ENCODE measurements around the gene GPR153.

The GPR153 gene

DNA sequence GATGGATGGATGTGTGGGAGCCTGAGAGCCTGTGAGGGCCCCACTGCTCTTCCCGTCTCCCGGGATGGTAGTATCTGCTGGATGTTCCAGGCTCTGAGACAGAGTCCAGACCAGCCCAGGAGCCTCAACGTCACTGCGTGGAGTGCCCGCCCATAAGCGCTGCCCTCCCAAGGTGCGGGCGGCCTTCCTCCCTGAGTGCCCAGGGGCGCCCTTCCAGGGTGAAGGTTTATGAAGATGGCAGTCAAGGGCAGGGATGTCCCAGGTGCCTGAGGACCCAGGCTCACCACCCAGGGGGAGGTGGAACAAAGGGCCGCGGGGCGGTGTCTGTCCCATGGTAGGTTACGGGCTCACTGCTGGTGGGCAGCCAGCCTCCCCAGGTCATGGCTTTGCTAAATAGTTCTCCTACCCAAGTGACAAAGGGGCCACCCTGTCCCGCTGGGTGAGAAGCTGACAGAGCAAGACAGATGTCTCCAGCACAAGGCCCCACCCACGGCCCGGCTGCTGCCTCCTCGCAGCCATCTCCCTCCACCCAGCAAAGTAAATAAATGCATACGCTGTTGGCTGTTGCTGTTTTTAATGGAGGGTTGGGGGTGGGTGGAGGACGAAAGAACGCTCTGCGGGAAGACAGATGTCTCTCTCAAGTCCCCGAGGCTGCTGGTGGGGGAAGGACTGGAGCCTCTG lies 9.0 kb upstream of the GPR153 start:
- DNase-seq (ENCODE audit: low read depth, low spot score) = no peak

- DNase-seq (ENCODE audit: low read depth, low spot score) = no peak
Observed at GRCh38 chr1:6269296-6269695, 8.4 kb upstream of the GPR153 start.

DNA sequence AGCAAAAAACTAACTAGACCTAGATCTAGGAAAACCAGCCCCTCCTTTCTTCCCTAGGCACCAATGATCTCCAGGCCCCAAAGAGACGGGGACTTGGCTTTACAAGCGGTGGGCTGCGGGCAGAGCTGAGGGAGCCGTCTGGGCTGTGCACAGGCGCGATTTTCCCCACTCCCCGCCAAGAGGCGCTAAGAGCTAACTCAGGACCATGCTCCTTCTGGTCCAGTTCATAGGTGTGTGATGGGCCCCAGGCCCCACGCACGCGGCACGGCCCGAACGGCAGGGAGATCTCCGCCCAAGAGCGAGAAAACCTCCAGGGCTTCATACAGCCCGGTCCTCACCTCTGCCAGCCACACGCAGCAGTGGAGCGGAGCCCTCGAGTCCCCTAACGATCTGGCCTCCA lies 7.5 kb upstream of the GPR153 start:
- no peak for DNase-seq (ENCODE audit: low read depth, low spot score)

GRCh38 chr1:6267686-6268322 lies 6.9 kb upstream of the GPR153 start:
- DNase-seq (ENCODE audit: low read depth, low spot score) = no peak

- DNase-seq (ENCODE audit: low read depth, low spot score) = no peak
Observed at GRCh38 chr1:6266641-6267040, 5.7 kb upstream of the GPR153 start.

DNA sequence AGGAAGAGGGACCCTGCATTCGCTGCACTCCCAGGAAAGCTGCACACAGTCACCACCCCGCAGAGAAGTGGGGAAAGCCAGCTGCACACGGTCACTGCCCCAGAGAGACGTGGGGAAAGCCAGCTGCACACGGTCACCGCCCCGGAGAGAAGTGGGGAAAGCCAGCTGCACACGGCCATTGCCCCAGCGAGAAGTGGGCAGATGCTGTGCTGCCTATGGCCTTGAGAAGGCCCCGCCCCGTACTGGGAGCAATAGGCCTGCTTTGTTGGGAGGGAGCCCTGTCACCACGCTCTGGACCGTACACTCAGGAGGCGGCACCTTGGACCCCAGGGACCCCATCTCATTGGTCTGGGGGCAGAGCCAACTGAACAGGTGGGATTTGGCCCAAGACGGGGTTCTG lies 4.3 kb upstream of the GPR153 start:
- no peak for DNase-seq (ENCODE audit: low read depth, low spot score)

DNA sequence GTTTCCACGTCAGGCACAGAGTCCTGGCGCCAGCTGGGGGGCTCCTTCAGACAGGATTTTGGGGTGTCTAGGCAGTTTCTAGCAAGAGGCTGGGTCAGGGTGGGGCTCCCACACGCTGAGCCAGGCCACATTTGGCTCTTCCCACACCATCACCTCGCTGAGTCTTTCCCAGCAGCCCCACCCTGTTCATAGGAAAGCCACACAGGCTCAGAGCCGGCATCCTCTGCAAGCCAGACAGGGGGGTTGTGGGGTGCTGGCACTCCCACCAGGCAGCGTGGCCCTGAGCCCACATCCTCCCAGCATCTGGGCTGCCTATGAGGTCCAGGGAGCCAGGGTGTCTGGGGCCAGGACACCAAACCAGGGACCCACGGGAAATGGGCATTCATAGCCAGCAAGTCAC lies 2.8 kb upstream of the GPR153 start:
- DNase-seq (ENCODE audit: low read depth, low spot score) = no peak

GRCh38 chr1:6262555-6263420 lies 1.9 kb upstream of the GPR153 start:
- DNase-seq (ENCODE audit: low read depth, low spot score) = no peak

GRCh38 chr1:6261615-6261995 lies 707 bp upstream of the GPR153 start:
- no peak for DNase-seq (ENCODE audit: low read depth, low spot score)

- DNase-seq (ENCODE audit: low read depth, low spot score) = no peak
Observed at GRCh38 chr1:6260433-6260934, 414 bp downstream of the GPR153 start.

DNA sequence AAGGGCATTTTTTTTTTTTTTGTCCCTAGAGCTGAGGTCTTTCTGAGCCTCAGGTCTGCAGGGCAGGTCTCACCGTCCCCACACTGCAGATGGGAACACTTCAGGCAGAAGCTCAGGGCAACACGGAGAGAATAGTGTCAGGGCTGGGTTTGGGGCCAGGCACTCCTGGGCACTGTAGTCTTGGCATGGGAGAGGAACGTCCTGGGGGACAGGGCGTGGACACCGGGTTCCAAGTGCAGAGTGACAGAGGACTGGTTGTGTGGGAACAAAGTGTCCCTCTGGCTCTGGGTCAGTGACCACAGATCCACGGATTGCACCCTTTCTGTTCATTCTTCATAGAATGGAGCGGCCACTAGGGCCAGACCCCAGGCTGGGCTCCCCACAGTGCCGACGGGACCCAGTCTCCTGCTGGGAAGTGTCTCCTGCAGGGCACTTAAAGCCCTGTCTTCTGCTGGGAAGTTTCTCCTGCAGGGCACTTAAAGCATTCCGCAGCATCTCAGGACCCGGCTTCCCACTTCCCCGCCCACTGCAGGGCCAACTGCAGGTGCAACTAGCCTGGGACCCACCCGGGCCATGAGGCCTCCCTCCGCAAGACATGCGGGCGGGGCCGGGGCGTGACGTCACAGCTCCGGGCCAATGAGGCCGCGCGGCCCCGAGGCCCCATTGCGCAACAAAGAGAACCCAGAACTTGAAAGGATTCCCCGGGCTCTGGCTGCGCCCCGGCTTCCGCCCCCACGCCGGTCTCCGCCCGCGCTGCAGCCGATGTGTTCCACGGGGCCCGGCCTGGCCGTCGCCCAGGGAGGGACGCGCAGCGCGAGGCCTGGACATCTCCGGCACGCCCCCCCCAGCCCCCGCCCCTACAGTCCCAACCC lies 1.2 kb downstream of the GPR153 start:
- no peak for DNase-seq (ENCODE audit: low read depth, low spot score)

DNA sequence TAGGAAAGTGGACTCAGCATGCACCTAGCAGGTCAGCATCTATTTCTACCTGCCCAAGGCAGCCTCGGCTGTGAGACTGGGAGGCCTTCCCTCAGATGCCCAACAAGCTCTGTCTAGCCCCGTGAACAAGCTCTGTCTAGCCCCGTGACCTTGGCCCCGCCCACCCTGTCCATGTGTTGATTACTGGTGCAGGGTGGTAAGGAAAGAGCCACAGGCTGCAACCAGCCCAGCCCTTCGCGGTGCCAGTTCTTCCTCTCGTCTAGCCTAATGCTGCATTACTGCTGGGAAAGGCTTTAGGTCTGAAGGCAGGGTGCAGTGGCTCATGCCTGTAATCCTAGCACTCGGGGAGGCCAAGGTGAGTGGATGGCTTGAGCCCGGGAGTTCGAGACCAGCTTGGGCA lies 2.2 kb downstream of the GPR153 start:
- no peak for DNase-seq (ENCODE audit: low read depth, low spot score)

DNA sequence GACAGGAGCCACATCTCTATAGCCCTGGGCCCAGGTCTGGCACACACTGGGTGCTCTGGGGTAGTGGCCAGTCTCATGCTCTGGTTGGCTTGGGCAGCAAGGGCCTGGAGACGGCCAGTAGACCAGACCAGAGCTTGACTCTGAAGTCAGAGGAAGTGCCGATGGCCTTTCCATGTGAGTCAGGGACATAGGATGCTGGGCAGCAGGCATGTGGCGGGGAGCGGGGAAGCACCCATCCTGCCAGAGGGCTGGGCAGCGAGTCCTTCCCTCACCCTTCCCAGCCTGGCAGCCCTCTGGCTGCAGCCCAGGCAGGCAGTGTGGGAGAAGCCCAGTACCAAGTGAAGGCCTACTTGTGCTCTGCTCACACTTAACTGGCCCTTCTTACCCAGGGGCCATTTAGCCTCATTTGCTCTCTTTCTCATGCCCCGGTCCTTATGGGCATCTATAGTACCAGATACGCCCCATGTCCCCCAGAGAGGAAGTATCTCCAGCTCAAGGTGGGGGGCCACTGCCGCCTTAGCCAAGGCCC lies 3.3 kb downstream of the GPR153 start:
- no peak for DNase-seq (ENCODE audit: low read depth, low spot score)

DNA sequence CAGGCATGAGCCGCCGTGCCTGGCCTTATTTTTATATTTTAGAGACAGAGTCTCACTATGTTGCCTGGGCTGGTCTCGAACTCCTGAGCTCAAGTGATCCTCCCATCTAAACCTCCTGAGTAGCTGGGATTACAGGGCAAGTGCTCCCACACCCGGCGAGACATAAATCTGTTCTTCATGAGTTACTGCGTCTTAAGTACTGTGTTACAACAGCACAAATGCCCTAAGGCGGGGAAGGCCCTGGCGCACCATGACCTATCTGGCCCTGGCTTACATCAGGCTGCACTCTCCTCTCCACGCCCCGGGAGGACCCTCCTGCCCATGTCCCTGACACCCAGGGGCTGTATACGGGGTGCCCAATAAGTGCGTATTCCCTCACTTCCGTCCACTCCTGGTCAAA lies 4.3 kb downstream of the GPR153 start:
- no peak for DNase-seq (ENCODE audit: low read depth, low spot score)

- DNase-seq (ENCODE audit: low read depth, low spot score) = no peak
Observed at GRCh38 chr1:6254691-6255090, 6.2 kb downstream of the GPR153 start.

DNA sequence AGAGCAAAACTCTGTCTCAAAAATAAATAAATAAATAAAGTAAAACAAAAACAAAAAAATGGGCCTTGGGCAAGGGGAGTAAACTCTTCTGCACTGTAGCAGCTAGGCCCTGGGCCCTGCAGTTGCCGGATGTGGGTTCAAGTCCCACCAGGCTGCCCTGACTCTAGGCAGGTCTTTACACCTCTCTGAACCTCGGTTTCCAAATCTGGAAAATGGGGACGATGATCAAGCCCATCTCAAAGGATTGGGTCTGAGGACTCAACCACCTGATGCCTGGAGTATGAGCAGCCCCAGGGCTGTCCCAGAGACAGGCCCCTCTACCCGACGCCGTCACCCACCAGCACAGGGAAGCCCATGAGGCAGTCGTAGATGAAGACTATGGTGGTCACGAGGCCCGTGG lies 7.5 kb downstream of the GPR153 start:
- no peak for DNase-seq (ENCODE audit: low read depth, low spot score)

- DNase-seq (ENCODE audit: low read depth, low spot score) = no peak
Observed at GRCh38 chr1:6252374-6252710, 8.6 kb downstream of the GPR153 start.

DNA sequence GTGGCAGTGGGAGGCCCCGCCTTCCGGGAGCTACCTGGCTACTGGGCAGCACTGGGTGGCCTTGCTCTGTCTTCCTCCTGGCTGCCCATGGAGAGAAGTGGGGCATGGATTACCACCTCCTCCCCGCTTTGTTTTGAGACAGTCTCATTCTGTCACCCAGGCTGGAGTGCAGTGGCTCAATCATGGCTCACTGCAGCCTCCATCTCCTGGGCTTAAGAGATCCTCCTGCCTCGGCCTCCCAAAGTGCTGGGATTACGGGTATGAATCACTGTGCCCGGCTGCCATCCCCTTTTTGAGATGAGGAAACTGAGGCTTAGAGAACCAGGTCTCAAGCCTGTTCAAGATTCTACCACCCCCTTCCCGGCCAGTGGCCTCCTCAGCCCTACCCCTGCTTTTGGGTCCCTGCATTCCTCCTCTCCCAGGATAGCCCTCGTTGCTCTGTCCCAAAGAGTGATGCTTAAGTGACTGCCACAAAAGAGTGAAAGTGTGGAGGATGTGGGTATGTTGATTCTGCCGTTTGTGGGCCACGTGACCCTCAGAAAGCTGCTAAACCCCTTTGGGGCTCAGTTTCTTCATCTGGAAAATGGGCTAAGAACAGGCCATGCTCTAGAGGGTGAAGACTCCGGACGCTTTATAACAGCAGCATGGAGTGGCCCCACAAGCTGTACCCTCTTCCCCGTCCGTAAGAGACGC lies 9.1 kb downstream of the GPR153 start:
- DNase-seq (ENCODE audit: low read depth, low spot score) = no peak

DNA sequence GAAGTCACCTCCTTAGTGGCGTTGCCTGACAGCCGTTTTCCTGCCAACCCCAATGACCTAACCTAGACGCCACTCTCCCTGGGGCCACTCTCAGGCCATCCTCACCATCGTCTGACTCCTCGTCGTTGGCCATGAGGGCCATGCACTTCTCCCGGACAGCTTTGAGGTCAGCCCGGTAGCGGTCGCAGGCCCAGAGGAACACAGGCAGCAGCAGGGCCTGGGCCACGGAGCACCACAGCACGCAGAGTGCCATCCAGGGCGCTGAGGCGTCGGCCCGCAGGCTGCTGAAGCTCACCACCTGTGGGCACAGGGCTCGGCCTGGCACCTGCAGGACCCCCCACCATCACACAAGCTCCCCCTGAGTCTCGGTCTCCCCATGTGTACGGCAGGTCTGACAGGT lies 9.7 kb downstream of the GPR153 start:
- DNase-seq (ENCODE audit: low read depth, low spot score) = no peak

GRCh38 chr1:6249739-6250689 lies 10.9 kb downstream of the GPR153 start:
- no peak for DNase-seq (ENCODE audit: low read depth, low spot score)
